ENCODE measurements around the gene IFNAR1. TPM values are rescaled to one million over a fixed set of nuclear protein-coding genes. Genes with fewer than 3 reads are reported as not detected.

The IFNAR1 gene
- total RNA-seq (2022; extraction: Qiagen RNA extraction), result 13.5 to 27.4 TPM (median 15.3 TPM) in 5 replicates

GRCh38 chr21:33324291-33325221 lies at the start of gene IFNAR1:
Gene IFNAR1, plus strand, starts transcription at chr21:33324970. Its CDS starts 86 bp downstream, at chr21:33325056.

GRCh38 chr21:33403128-33403785 lies 78.5 kb downstream of the IFNAR1 start, which contains the start of gene IFNGR2:
Gene IFNGR2, plus strand, starts transcription at chr21:33403413. Its CDS starts 131 bp downstream, at chr21:33403544.

Other genes starting within 250 kb of the IFNAR1 start
- 14.6 to 16.3 TPM (median 15.4 TPM) in 5 replicates for gene IFNAR2, start 95.0 kb upstream of the IFNAR1 start, total RNA-seq (2022; extraction: Qiagen RNA extraction)
- gene IL10RB, start 58.6 kb upstream of the IFNAR1 start, total RNA-seq (2022; extraction: Qiagen RNA extraction), result 17.4 to 18.9 TPM (median 18.4 TPM) in 5 replicates
- 50.2 to 58.9 TPM (median 55.1 TPM) in 5 replicates for gene IFNGR2, start 78.4 kb downstream of the IFNAR1 start, total RNA-seq (2022; extraction: Qiagen RNA extraction)
- 9.1 to 13.2 TPM (median 11.0 TPM) in 5 replicates for gene TMEM50B, start 155.0 kb downstream of the IFNAR1 start, total RNA-seq (2022; extraction: Qiagen RNA extraction)
- gene DNAJC28, start 166.7 kb downstream of the IFNAR1 start, total RNA-seq (2022; extraction: Qiagen RNA extraction), result 0.16 to 0.48 TPM (median 0.38 TPM) in 5 replicates
- 54.8 to 76.6 TPM (median 60.9 TPM) in 5 replicates for gene GART, start 217.1 kb downstream of the IFNAR1 start, total RNA-seq (2022; extraction: Qiagen RNA extraction)
- gene SON, start 218.1 kb downstream of the IFNAR1 start, total RNA-seq (2022; extraction: Qiagen RNA extraction), result 70.3 to 126 TPM (median 82.2 TPM) in 5 replicates